MM.1S (cell line): Measurements from ENCODE around the gene ADAMTSL3.

Experiments
- CTCF ChIP-seq: fragments of 300-600 bp; sonication (generic); IDR thresholded peaks from 2 replicates; pipeline ENCODE4 v1.5.1; 2016; ENCODE audit warnings: antibody characterized with exemption, low read length, mixed read lengths
- EZH2 ChIP-seq: fragments of 300-600 bp; sonication (generic); optimal IDR thresholded peaks from 2 replicates; pipeline ENCODE3; 2017; ENCODE audit warnings: low read depth, mild to moderate bottlenecking, antibody characterized with exemption, low read length, mixed read lengths
- EZH2phosphoT487 ChIP-seq: fragments of 300-600 bp; sonication (generic); IDR thresholded peaks from 2 replicates; pipeline ENCODE4 v1.6.1; 2018; ENCODE audit warnings: antibody characterized with exemption, low read length

- no peak for TF ChIP-seq CTCF
- no peak for TF ChIP-seq EZH2
- TF ChIP-seq EZH2phosphoT487 = no peak
These were observed 139.1 kb downstream of the ADAMTSL3 start for GRCh38 chr15:83793069-83793468.
